Measurements from ENCODE around the gene GADL1.

Gene GADL1

GRCh38 chr3:30721314-30721634, 173.2 kb downstream of the GADL1 start:
- no peak for DNase-seq (ENCODE audit: low read depth)

- DNase-seq (ENCODE audit: low read depth) = no peak
These were observed 173.7 kb downstream of the GADL1 start for GRCh38 chr3:30720586-30721313.

GRCh38 chr3:30719536-30719935, 174.9 kb downstream of the GADL1 start:
- no peak for DNase-seq (ENCODE audit: low read depth)

- DNase-seq (ENCODE audit: low read depth) = no peak
These were observed 180.5 kb downstream of the GADL1 start for GRCh38 chr3:30713885-30714503.

GRCh38 chr3:30712991-30713390, 181.5 kb downstream of the GADL1 start:
- DNase-seq (ENCODE audit: low read depth) = no peak

- DNase-seq (ENCODE audit: low read depth) = no peak
These were observed 182.6 kb downstream of the GADL1 start for GRCh38 chr3:30711867-30712266.

GRCh38 chr3:30711151-30711550, 183.3 kb downstream of the GADL1 start:
- no peak for DNase-seq (ENCODE audit: low read depth)

- DNase-seq (ENCODE audit: low read depth) = no peak
These were observed 184.4 kb downstream of the GADL1 start for GRCh38 chr3:30710017-30710416.

- DNase-seq (ENCODE audit: low read depth) = no peak
These were observed 186.0 kb downstream of the GADL1 start for GRCh38 chr3:30708472-30708871.

- no peak for DNase-seq (ENCODE audit: low read depth)
These were observed 186.6 kb downstream of the GADL1 start for GRCh38 chr3:30707825-30708224.

- DNase-seq (ENCODE audit: low read depth) = no peak
These were observed 189.2 kb downstream of the GADL1 start for GRCh38 chr3:30704931-30705890.

GRCh38 chr3:30702828-30703397, 191.5 kb downstream of the GADL1 start:
- DNase-seq (ENCODE audit: low read depth) = no peak

GRCh38 chr3:30702038-30702827, 192.2 kb downstream of the GADL1 start:
- no peak for DNase-seq (ENCODE audit: low read depth)

GRCh38 chr3:30700702-30701321, 193.6 kb downstream of the GADL1 start:
- no peak for DNase-seq (ENCODE audit: low read depth)

GRCh38 chr3:30699927-30700326, 194.5 kb downstream of the GADL1 start:
- no peak for DNase-seq (ENCODE audit: low read depth)

- no peak for DNase-seq (ENCODE audit: low read depth)
These were observed 195.9 kb downstream of the GADL1 start for GRCh38 chr3:30698549-30698948.

- no peak for DNase-seq (ENCODE audit: low read depth)
These were observed 197.6 kb downstream of the GADL1 start for GRCh38 chr3:30696896-30697295.

- no peak for DNase-seq (ENCODE audit: low read depth)
These were observed 198.1 kb downstream of the GADL1 start for GRCh38 chr3:30696403-30696819.

GRCh38 chr3:30695302-30696061, 199.0 kb downstream of the GADL1 start:
- no peak for DNase-seq (ENCODE audit: low read depth)

- no peak for DNase-seq (ENCODE audit: low read depth)
These were observed 199.8 kb downstream of the GADL1 start for GRCh38 chr3:30694668-30695067.
